Endothelial cell of umbilical vein (primary cell): ENCODE data around the gene TTLL11. TPM values are rescaled to one million over a fixed set of nuclear protein-coding genes. Genes with fewer than 3 reads are reported as not detected.

Experiments used
- BruUV-seq: library from RNA; stranded (reverse); fragments of 400-500 nt; replicated peaks from 2 replicates; lab custom pipeline; 2021; lab: Mats Ljungman, UMichigan
- CTCF ChIA-PET: fragments of 300-600, 350-600 bp; sonication (Branson Sonifier 250); formaldehyde crosslinking; loops from one replicate; lab custom pipeline; 2021; ENCODE audit warnings: antibody characterized with exemption, inconsistent platforms; lab: Charles Lee
- POLR2A ChIA-PET: fragments of 300-600, 350-600 bp; sonication (Branson Sonifier 250); formaldehyde crosslinking; loops from one replicate; lab custom pipeline; 2021; ENCODE audit warnings: antibody characterized with exemption, inconsistent platforms; lab: Charles Lee
- DNase-seq: peaks from one replicate; pipeline ENCODE4 v3.0.0-alpha.2; 2011; ENCODE audit warnings: low read depth, low spot score
- FAIRE-seq: peaks from 2 replicates; lab custom pipeline; 2011; peaks lifted over from hg19 to GRCh38; lab: Jason Lieb, UNC
- H2AFZ ChIP-seq: 2 replicates; pipeline ENCODE4 v1.6.0; 2012; ENCODE audit warnings: low read depth, low read length, control low read depth, inconsistent platforms
- H3K27ac ChIP-seq: 2 replicates; pipeline ENCODE4 v1.5.1; 2011; ENCODE audit warnings: low read depth, mild to moderate bottlenecking, control low read depth, low read length, moderate library complexity; ENCODE audit not compliant: insufficient read depth
- H3K27me3 ChIP-seq, 2 experiments: 2 replicates each; pipeline versions ENCODE4 v1.6.0 to v1.6.1; 2011; ENCODE audit warnings: low read length in 2 of 2, mixed read lengths in 1 of 2; ENCODE audit not compliant: control insufficient read depth in 2 of 2, insufficient read depth in 2 of 2
- H3K36me3 ChIP-seq, 2 experiments: 2 replicates in 1 of 2; 3 replicates in 1 of 2; pipeline ENCODE4 v1.5.1; 2011; ENCODE audit warnings: low read length in 2 of 2, mild to moderate bottlenecking in 1 of 2, moderate library complexity in 1 of 2; ENCODE audit not compliant: control insufficient read depth in 2 of 2, insufficient read depth in 2 of 2; ENCODE audit errors: extremely low read depth in 1 of 2
- H3K4me1 ChIP-seq: 3 replicates; pipeline ENCODE4 v1.5.1; 2011; ENCODE audit warnings: mild to moderate bottlenecking, low read length; ENCODE audit not compliant: control insufficient read depth, insufficient read depth; ENCODE audit errors: extremely low read depth
- H3K4me2 ChIP-seq: 2 replicates; pipeline ENCODE4 v1.6.1; 2011; ENCODE audit warnings: low read length, control low read depth, mixed read lengths; ENCODE audit not compliant: insufficient read depth
- H3K4me3 ChIP-seq, 3 experiments: fragments of 200-600 bp in 1 of 3; sonication (generic), shearing (Covaris generic) in 1 of 3; replicated peaks in 1 of 3; 2 replicates each; pipeline ENCODE4 v1.5.1; 2011 to 2016; ENCODE audit warnings: control low read depth in 3 of 3, low read length in 3 of 3, mild to moderate bottlenecking in 2 of 3, inconsistent platforms in 1 of 3, low read depth in 1 of 3, moderate library complexity in 1 of 3; ENCODE audit not compliant: insufficient read depth in 1 of 3
- H3K79me2 ChIP-seq: 2 replicates; pipeline ENCODE4 v1.6.0; 2012; ENCODE audit warnings: low read length, inconsistent platforms; ENCODE audit not compliant: control insufficient read depth, insufficient read depth
- H3K9ac ChIP-seq: replicated peaks from 2 replicates; pipeline ENCODE3; 2011; ENCODE audit warnings: low read length, control low read depth; ENCODE audit not compliant: insufficient read depth; ENCODE audit errors: extremely low read depth
- H3K9me1 ChIP-seq: replicated peaks from 3 replicates; pipeline ENCODE4 v1.6.0; 2011; ENCODE audit warnings: mild to moderate bottlenecking, low read length; ENCODE audit not compliant: control insufficient read depth, insufficient read depth; ENCODE audit errors: extremely low read depth
- H3K9me3 ChIP-seq: replicated peaks from 2 replicates; pipeline ENCODE4 v1.5.1; 2012; ENCODE audit warnings: low read length, inconsistent platforms; ENCODE audit not compliant: control insufficient read depth, insufficient read depth
- H4K20me1 ChIP-seq: replicated peaks from 2 replicates; pipeline ENCODE3; 2011; ENCODE audit warnings: mild to moderate bottlenecking, low read length; ENCODE audit not compliant: control insufficient read depth, insufficient read depth; ENCODE audit errors: extremely low read depth
- EZH2 ChIP-seq: IDR thresholded peaks from 2 replicates; pipeline ENCODE4 v1.6.1; 2012; ENCODE audit warnings: borderline replicate concordance, low read depth, mild to moderate bottlenecking, moderate library complexity, low read length, inconsistent platforms; ENCODE audit not compliant: severe bottlenecking
- FOS ChIP-seq: IDR thresholded peaks from 2 replicates; pipeline ENCODE4 v1.6.1; 2011; ENCODE audit warnings: mild to moderate bottlenecking, low read length, moderate library complexity, borderline replicate concordance; ENCODE audit not compliant: insufficient read depth
- GATA2 ChIP-seq: IDR thresholded peaks from 2 replicates; pipeline ENCODE4 v1.7.0; 2011; ENCODE audit warnings: low read depth, mild to moderate bottlenecking, moderate library complexity, mixed read lengths, low read length; ENCODE audit not compliant: insufficient read length, insufficient read depth
- JUN ChIP-seq: IDR thresholded peaks from 2 replicates; pipeline ENCODE4 v1.6.1; 2011; ENCODE audit warnings: borderline replicate concordance, low read depth; ENCODE audit not compliant: insufficient read length, insufficient read depth
- MYC ChIP-seq: IDR thresholded peaks from one replicate; pipeline ENCODE4 v1.6.1; 2011; ENCODE audit warnings: mild to moderate bottlenecking, low read depth, low read length
- POLR2A ChIP-seq: IDR thresholded peaks from 2 replicates; pipeline ENCODE4 v1.6.1; 2012; ENCODE audit warnings: low read depth, mild to moderate bottlenecking, control low read depth, low read length
- POLR2AphosphoS5 ChIP-seq: IDR thresholded peaks from 2 replicates; pipeline ENCODE4 v1.6.1; 2012; ENCODE audit warnings: low read depth, mild to moderate bottlenecking, control low read depth, low read length, moderate library complexity; ENCODE audit not compliant: insufficient read depth
- dilution Hi-C: fragments of 300-500 bp; cut with MboI; formaldehyde crosslinking; loops from one replicate; pipeline ENCODE4 v1.15.0; 2019; ENCODE audit warnings: low sequenced_read_pairs; ENCODE audit not compliant: extremely low pct_ligation_motif_present
- intact Hi-C: fragments of 100-400 bp; cut with micrococcal nuclease; formaldehyde crosslinking; loops from one replicate; pipeline ENCODE4 v1.10.0; 2022
- polyA plus RNA-seq, 4 experiments: library from polyadenylated mRNA; depleted of rRNA in 3 of 4; stranded (reverse) in 3 of 4; unstranded in 1 of 4; fragments of >200 nt; gene quantifications; 2 replicates each; pipeline versions ENCODE4 v1.2.1 to v1.2.3, GENCODE V29; 2011 to 2012; ENCODE audit warnings: missing spikeins in 1 of 4
- total RNA-seq: library from RNA; stranded (reverse); gene quantifications from 2 replicates; pipeline ENCODE4 v1.2.3, GENCODE V29; 2021
- TF ChIP-seq, protein P1 (sequence below), 2 donors: IDR thresholded peaks; 1 replicate in 1 of 2; 2 replicates in 1 of 2; pipeline ENCODE4 v1.5.1; 2011; ENCODE audit warnings: low read length in 2 of 2, mild to moderate bottlenecking in 2 of 2, moderate library complexity in 2 of 2, control low read depth in 1 of 2, inconsistent platforms in 1 of 2, low read depth in 1 of 2; ENCODE audit not compliant: insufficient read depth in 1 of 2; ENCODE audit errors: extremely low read depth in 1 of 2
- TF ChIP-seq, protein P2 (sequence below): IDR thresholded peaks from 2 replicates; pipeline ENCODE4 v1.6.1; 2011; ENCODE audit not compliant: insufficient read depth, insufficient read length

TTLL11 gene
- total and polyA plus RNA-seq, 2 donors (not counting 3 experiments of a cell fraction or from before 2014, with no cell fraction given), result 4.9 to 5.1 TPM

DNA sequence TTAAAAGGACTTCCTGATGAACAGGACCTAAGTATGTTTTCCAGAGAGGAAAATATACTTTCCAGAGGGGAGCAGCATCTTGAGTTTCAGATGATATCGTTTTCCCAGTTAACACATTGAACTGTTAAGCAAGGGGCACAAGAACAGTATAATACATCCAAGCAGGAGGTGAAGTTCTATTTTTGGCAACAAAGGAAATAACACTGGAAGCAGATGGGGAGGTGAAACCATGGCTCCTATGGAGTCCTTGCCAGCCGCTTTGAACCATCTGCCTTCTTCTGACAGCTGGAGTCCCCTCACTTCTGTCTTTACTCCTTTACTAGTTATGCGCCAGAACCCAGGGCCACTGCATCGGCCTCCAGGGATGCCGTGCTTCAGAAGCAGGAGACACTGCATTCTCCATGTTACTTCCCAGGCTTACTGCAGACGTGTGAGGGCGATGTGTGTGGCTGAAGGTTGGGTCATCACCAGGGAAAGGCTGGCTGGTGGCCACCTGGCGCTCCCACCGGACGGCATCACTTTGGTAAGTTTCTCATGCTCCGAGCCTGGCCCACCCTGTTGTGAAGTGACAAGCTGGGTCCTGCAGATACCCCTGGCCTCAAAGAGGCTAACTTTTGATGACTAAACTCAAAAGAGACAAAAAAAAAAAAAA lies 77.8 kb downstream of the TTLL11 start:
- H3K4me3 ChIP-seq, result no peak overlapping the region
- ChIA-PET CTCF (interaction anchor here (1.0 kb wide), 1 partner anchor 10 kb away, joined by 3 read pairs; no protein-coding TSS in a partner anchor), POLR2A (no interaction called here)
- H3K9me3 ChIP-seq, result no peaks in the 10 kb centered on the region
- no peak overlapping the region for H3K4me2 ChIP-seq
- H2AFZ ChIP-seq, result no peak overlapping the region
- BruUV-seq, result no TSS peak
- H3K9ac ChIP-seq, result no peak overlapping the region
- no peaks in the 10 kb centered on the region for H3K9me1 ChIP-seq
- no peaks in the 10 kb centered on the region for H3K79me2 ChIP-seq
- dilution Hi-C loops, result no loop called here
- FAIRE-seq (peak; percentile 28), DNase-seq (peak; percentile 43)
- no peaks in the 10 kb centered on the region for H3K27me3 ChIP-seq
- no peak overlapping the region for H3K27ac ChIP-seq
- TF ChIP-seq GATA2 (no peak), POLR2AphosphoS5 (no peak), MYC (no peak), FOS (no peak), JUN (no peak), EZH2 (no peak), POLR2A (no peak)
- TF ChIP-seq, protein P1, sequence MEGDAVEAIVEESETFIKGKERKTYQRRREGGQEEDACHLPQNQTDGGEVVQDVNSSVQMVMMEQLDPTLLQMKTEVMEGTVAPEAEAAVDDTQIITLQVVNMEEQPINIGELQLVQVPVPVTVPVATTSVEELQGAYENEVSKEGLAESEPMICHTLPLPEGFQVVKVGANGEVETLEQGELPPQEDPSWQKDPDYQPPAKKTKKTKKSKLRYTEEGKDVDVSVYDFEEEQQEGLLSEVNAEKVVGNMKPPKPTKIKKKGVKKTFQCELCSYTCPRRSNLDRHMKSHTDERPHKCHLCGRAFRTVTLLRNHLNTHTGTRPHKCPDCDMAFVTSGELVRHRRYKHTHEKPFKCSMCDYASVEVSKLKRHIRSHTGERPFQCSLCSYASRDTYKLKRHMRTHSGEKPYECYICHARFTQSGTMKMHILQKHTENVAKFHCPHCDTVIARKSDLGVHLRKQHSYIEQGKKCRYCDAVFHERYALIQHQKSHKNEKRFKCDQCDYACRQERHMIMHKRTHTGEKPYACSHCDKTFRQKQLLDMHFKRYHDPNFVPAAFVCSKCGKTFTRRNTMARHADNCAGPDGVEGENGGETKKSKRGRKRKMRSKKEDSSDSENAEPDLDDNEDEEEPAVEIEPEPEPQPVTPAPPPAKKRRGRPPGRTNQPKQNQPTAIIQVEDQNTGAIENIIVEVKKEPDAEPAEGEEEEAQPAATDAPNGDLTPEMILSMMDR (IDR thresholded peaks at IDR 0.05; ENCODE audit: extremely low read depth in 1 of 2, insufficient read depth in 1 of 2, low read depth in 1 of 2, low read length in 2 of 2), result no peak
- TF ChIP-seq, protein P2, sequence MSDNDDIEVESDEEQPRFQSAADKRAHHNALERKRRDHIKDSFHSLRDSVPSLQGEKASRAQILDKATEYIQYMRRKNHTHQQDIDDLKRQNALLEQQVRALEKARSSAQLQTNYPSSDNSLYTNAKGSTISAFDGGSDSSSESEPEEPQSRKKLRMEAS, result no peak
- peaks cover 31% of the 10 kb centered on the region for H3K4me1 ChIP-seq
- intact Hi-C loops, result loop anchor here (1.0 kb wide), 1 partner anchor 41 kb away; no protein-coding TSS in a partner anchor
- no peaks in the 10 kb centered on the region for H4K20me1 ChIP-seq
- no peaks in the 10 kb centered on the region for H3K36me3 ChIP-seq
